Measurements from ENCODE around the gene SLC6A12.

DNA sequence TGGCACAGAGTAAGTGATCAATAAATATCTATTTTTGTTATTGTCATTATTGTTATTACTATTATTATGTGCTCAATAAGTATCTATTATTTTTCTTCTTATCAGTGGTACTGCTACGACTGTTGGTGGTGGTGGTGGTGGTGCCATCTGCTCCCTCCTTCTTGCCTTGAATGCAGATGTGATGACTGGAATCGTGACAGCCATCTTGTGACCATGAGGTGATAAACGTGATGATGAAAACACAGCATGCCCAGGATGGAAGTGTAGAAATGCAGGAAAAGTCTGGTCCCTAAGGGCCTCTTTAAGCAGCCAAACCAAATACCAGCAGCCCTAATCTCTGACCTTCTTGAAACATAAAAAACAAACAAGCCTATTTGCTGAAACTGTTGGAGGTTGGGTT lies 22.4 kb downstream of the SLC6A12 start:
- TF ChIP-seq JUN (CRISPR knock-in tag; IDR thresholded peaks at IDR 0.05), result no peak
- TF ChIP-seq, protein P1, sequence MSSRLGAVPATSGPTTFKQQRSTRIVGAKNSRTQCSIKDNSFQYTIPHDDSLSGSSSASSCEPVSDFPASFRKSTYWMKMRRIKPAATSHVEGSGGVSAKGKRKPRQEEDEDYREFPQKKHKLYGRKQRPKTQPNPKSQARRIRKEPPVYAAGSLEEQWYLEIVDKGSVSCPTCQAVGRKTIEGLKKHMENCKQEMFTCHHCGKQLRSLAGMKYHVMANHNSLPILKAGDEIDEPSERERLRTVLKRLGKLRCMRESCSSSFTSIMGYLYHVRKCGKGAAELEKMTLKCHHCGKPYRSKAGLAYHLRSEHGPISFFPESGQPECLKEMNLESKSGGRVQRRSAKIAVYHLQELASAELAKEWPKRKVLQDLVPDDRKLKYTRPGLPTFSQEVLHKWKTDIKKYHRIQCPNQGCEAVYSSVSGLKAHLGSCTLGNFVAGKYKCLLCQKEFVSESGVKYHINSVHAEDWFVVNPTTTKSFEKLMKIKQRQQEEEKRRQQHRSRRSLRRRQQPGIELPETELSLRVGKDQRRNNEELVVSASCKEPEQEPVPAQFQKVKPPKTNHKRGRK (CRISPR knock-in tag; IDR thresholded peaks at IDR 0.05; ENCODE audit: borderline replicate concordance), result no peak
- TF ChIP-seq TEAD4 (CRISPR knock-in tag; IDR thresholded peaks at IDR 0.05), result no peak
